ENCODE results near the gene PAM16. TPM values are rescaled to one million over a fixed set of nuclear protein-coding genes. Genes with fewer than 3 reads are reported as not detected.
A peak's percentile ranks its signal among the peaks of the same experiment; 100 is the strongest.

The PAM16 gene
- total RNA-seq, 5 donors from 2014 or later (not counting 1 experiment from before 2014, with no cell fraction given), result 41.2 to 53.7 (median 47.4) TPM

DNA sequence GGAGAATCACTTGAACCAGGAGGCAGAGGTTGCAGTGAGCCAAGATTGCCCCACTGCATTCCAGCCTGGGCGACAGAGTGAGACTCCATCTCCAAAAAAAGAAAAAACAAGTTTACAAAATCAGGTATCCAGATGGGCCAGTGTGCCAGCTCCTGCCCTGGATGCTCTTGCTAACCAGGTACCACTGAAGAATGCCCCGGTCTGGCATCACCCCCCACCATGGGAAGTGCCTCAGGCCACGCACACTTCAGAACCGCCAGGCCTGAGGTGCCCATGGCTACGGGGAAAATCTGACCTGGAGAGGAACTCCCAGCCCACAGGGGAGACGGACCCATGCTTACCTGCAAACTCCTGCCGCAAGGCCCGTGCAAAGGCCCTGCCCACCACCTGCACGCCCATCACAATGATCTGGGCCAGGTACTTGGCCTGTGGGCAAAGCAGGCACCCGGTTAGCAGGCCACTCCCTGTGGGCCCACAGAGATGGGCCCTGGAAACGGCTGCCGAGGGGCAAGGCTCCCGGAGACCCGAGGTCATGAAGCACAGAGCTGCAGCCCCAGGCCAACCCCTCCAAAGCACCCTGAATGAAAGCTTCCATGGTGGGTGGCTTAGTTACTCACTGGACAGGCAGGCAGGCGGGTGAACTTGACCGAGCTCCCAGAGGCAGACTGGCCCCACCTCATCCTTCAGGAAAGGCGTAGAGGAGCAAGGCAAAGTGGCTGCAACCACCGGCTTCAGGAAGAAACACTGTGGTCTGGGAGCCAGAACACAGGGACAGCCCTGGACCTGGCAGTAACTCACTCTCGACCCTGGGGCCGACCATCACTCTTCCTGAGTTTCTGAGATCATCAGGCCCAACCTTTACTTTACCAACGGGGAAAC is 8.0 kb downstream of the PAM16 start:
- Histone ChIP-seq H3K27ac (ENCODE audit: low read length) (peak overlapping the region; percentile 29), H3K27me3 (replicated peaks in 1 of 2; ENCODE audit: control insufficient read depth in 2 of 2, extremely low read depth in 1 of 2, insufficient read depth in 2 of 2, low read length in 1 of 2) (no peaks in the 10 kb centered on the region), H3K4me3 (ENCODE audit: control insufficient read depth in 1 of 2, extremely low read depth in 1 of 2, low read length in 1 of 2) (no peak overlapping the region), H3K36me3 (ENCODE audit: control insufficient read depth in 2 of 2, extremely low read depth in 1 of 2, insufficient read depth in 1 of 2, low read length in 1 of 2) (peaks cover 19 to 32% of the 10 kb centered on the region in 2 donors), H3K4me1 (ENCODE audit: control insufficient read depth in 1 of 2, extremely low read depth in 1 of 2, insufficient read depth in 2 of 2, low read length in 2 of 2) (peaks cover 0 to 16% of the 10 kb centered on the region in 2 experiments), H3K9me3 (no peaks in the 10 kb centered on the region)
- WGBS (ENCODE audit: insufficient coverage), result 98% methylated on average over 19 of the region's 21 CpGs
- H3K9me3 Mint-ChIP-seq, result no peaks in the 10 kb centered on the region
- ATAC-seq (replicated peaks in 1 of 4) (no peak), DNase-seq (no peak)
- H3K27me3 Mint-ChIP-seq, result no peaks in the 10 kb centered on the region
- no peak overlapping the region for H3K4me3 Mint-ChIP-seq
- CTCF ChIA-PET, result no interaction called here
- no peak overlapping the region for H3K27ac Mint-ChIP-seq
- POLR2A ChIA-PET, result no interaction called here
- H3K36me3 Mint-ChIP-seq, result no peaks in the 10 kb centered on the region
- peaks cover 5 to 30% (median 25%) of the 10 kb centered on the region in 3 donors for H3K4me1 Mint-ChIP-seq

- H3K9me3 ChIP-seq, result no peaks in the 10 kb centered on the region
- Mint-ChIP-seq H3K27me3 (no peaks in the 10 kb centered on the region), H3K9me3 (no peaks in the 10 kb centered on the region), H3K4me3 (no peak overlapping the region), H3K36me3 (no peaks in the 10 kb centered on the region), H3K27ac (no peak overlapping the region), H3K4me1 (peaks cover 0 to 19% (median 15%) of the 10 kb centered on the region in 3 donors)
- peaks cover 19 to 30% of the 10 kb centered on the region in 2 donors for H3K36me3 ChIP-seq (ENCODE audit: control insufficient read depth in 2 of 2, extremely low read depth in 1 of 2, insufficient read depth in 1 of 2, low read length in 1 of 2)
- DNase-seq, result no peak
- H3K27me3 ChIP-seq (replicated peaks in 1 of 2; ENCODE audit: control insufficient read depth in 2 of 2, extremely low read depth in 1 of 2, insufficient read depth in 2 of 2, low read length in 1 of 2), result no peaks in the 10 kb centered on the region
- 94% methylated on average over 12 of the region's 13 CpGs for WGBS (ENCODE audit: insufficient coverage)
- ChIA-PET CTCF (interaction anchor here (0.6 kb wide), 2 partner anchors 15 to 343 kb away, joined by 3 to 7 read pairs; no protein-coding TSS in a partner anchor), POLR2A (no interaction called here)
- no peak for ATAC-seq (replicated peaks in 1 of 4)
- H3K27ac ChIP-seq (ENCODE audit: low read length), result no peak overlapping the region
- H3K4me3 ChIP-seq (ENCODE audit: control insufficient read depth in 1 of 2, extremely low read depth in 1 of 2, low read length in 1 of 2), result no peak overlapping the region
- H3K4me1 ChIP-seq (ENCODE audit: control insufficient read depth in 1 of 2, extremely low read depth in 1 of 2, insufficient read depth in 2 of 2, low read length in 2 of 2), result peaks cover 0 to 10% of the 10 kb centered on the region in 2 experiments
These were observed 9.9 kb downstream of the PAM16 start for GRCh38 chr16:4341250-4341649.

- no peaks in the 10 kb centered on the region for H3K36me3 Mint-ChIP-seq
- no peaks in the 10 kb centered on the region for H3K9me3 ChIP-seq
- no peak overlapping the region for H3K4me3 Mint-ChIP-seq
- H3K27ac ChIP-seq (ENCODE audit: low read length), result no peak overlapping the region
- POLR2A ChIA-PET, result no interaction called here
- no peak overlapping the region for H3K4me3 ChIP-seq (ENCODE audit: control insufficient read depth in 1 of 2, extremely low read depth in 1 of 2, low read length in 1 of 2)
- H3K36me3 ChIP-seq (ENCODE audit: control insufficient read depth in 2 of 2, extremely low read depth in 1 of 2, insufficient read depth in 1 of 2, low read length in 1 of 2), result peaks cover 19 to 30% of the 10 kb centered on the region in 2 donors
- H3K4me1 Mint-ChIP-seq, result peaks cover 0 to 13% (median 10%) of the 10 kb centered on the region in 3 donors
- no peaks in the 10 kb centered on the region for H3K27me3 ChIP-seq (replicated peaks in 1 of 2; ENCODE audit: control insufficient read depth in 2 of 2, extremely low read depth in 1 of 2, insufficient read depth in 2 of 2, low read length in 1 of 2)
- DNase-seq (no peak), ATAC-seq (replicated peaks in 1 of 4) (no peak)
- WGBS (ENCODE audit: insufficient coverage), result 88% methylated on average over 5 of the region's 6 CpGs
- no peak overlapping the region for H3K27ac Mint-ChIP-seq
- peaks cover 0 to 10% of the 10 kb centered on the region in 2 experiments for H3K4me1 ChIP-seq (ENCODE audit: control insufficient read depth in 1 of 2, extremely low read depth in 1 of 2, insufficient read depth in 2 of 2, low read length in 2 of 2)
- no peaks in the 10 kb centered on the region for H3K9me3 Mint-ChIP-seq
- CTCF ChIA-PET, result interaction anchor here in 1 of 2 donors (0.5 kb wide), 1 partner anchor 28 kb away, joined by 5 read pairs; no protein-coding TSS in a partner anchor
- H3K27me3 Mint-ChIP-seq, result no peaks in the 10 kb centered on the region
These were observed 10.7 kb downstream of the PAM16 start for GRCh38 chr16:4340443-4340842.

DNA sequence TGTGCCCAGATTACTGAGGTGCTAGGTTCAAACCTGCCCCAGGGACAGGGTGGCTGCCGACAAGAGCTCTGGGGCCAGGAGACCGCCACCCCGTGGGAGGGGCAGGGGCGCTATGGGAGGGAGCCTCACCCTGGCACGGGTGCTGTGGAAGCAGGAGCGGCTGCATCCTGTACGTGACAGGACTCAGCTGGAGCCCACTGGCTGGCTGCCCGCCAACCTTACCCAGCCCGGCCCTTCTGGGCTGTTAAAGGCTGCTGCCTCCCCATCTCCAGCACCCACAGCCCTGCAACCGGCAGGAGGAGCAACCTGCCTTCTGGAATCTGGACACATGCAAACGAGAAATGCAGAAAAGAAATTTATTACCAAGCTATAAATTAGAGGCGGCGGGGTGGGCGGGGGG is 11.2 kb downstream of the PAM16 start:
- H3K4me3 ChIP-seq (ENCODE audit: control insufficient read depth in 1 of 2, extremely low read depth in 1 of 2, low read length in 1 of 2), result no peak overlapping the region
- Mint-ChIP-seq H3K36me3 (no peaks in the 10 kb centered on the region), H3K4me1 (peaks cover 0 to 9% (median 7%) of the 10 kb centered on the region in 3 donors), H3K4me3 (no peak overlapping the region), H3K27me3 (no peaks in the 10 kb centered on the region), H3K9me3 (no peaks in the 10 kb centered on the region), H3K27ac (no peak overlapping the region)
- ChIA-PET CTCF (interaction anchor here in 1 of 2 donors (0.6 kb wide), 1 partner anchor 53 kb away, joined by 4 read pairs; no protein-coding TSS in a partner anchor), POLR2A (interaction anchor here (0.6 kb wide), 4 partner anchors 49 to 209 kb away, joined by 3 to 6 read pairs (median 4); no protein-coding TSS in a partner anchor)
- H3K27me3 ChIP-seq (replicated peaks in 1 of 2; ENCODE audit: control insufficient read depth in 2 of 2, extremely low read depth in 1 of 2, insufficient read depth in 2 of 2, low read length in 1 of 2), result no peaks in the 10 kb centered on the region
- no peak for ATAC-seq (replicated peaks in 1 of 4)
- 77% methylated on average over 14 of the region's 14 CpGs for WGBS (ENCODE audit: insufficient coverage)
- no peaks in the 10 kb centered on the region for H3K9me3 ChIP-seq
- no peak overlapping the region for H3K27ac ChIP-seq (ENCODE audit: low read length)
- DNase-seq, result no peak
- H3K36me3 ChIP-seq (ENCODE audit: control insufficient read depth in 2 of 2, extremely low read depth in 1 of 2, insufficient read depth in 1 of 2, low read length in 1 of 2), result peaks cover 19 to 30% of the 10 kb centered on the region in 2 donors
- peaks cover 0 to 13% of the 10 kb centered on the region in 2 experiments for H3K4me1 ChIP-seq (ENCODE audit: control insufficient read depth in 1 of 2, extremely low read depth in 1 of 2, insufficient read depth in 2 of 2, low read length in 2 of 2)

DNA sequence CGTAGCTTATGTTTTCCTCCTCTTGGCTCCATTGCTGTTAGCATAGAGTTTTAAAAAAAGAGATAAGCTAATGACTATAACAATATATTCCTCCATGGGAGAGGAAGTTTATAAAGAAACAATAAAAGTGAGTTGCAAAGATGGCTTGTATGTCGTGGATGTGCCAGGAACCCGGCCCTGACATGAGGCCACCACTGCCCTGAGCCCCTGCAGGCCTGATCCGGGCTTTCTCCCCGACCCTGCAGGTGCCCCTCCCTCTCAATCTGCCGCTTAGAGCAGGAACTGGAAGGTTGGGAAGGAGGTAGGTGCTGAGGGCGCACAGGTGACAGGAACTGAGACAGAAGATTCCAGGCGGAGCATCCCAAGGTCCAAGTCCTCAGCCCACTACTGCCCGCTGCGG is 11.7 kb downstream of the PAM16 start:
- H3K4me3 Mint-ChIP-seq, result no peak overlapping the region
- Histone ChIP-seq H3K36me3 (ENCODE audit: control insufficient read depth in 2 of 2, extremely low read depth in 1 of 2, insufficient read depth in 1 of 2, low read length in 1 of 2) (peaks cover 19 to 30% of the 10 kb centered on the region in 2 donors), H3K27ac (ENCODE audit: low read length) (no peak overlapping the region), H3K4me3 (ENCODE audit: control insufficient read depth in 1 of 2, extremely low read depth in 1 of 2, low read length in 1 of 2) (no peak overlapping the region), H3K27me3 (replicated peaks in 1 of 2; ENCODE audit: control insufficient read depth in 2 of 2, extremely low read depth in 1 of 2, insufficient read depth in 2 of 2, low read length in 1 of 2) (no peaks in the 10 kb centered on the region), H3K4me1 (ENCODE audit: control insufficient read depth in 1 of 2, extremely low read depth in 1 of 2, insufficient read depth in 2 of 2, low read length in 2 of 2) (peaks cover 0 to 13% of the 10 kb centered on the region in 2 experiments), H3K9me3 (no peaks in the 10 kb centered on the region)
- no peaks in the 10 kb centered on the region for H3K27me3 Mint-ChIP-seq
- 96% methylated on average over 5 of the region's 10 CpGs for WGBS (ENCODE audit: insufficient coverage)
- peaks cover 0 to 7% (median 5%) of the 10 kb centered on the region in 3 donors for H3K4me1 Mint-ChIP-seq
- H3K36me3 Mint-ChIP-seq, result no peaks in the 10 kb centered on the region
- CTCF ChIA-PET, result interaction anchor here in 1 of 2 donors (0.6 kb wide), 1 partner anchor 52 kb away, joined by 4 read pairs; no protein-coding TSS in a partner anchor
- no peaks in the 10 kb centered on the region for H3K9me3 Mint-ChIP-seq
- POLR2A ChIA-PET, result interaction anchor here (0.6 kb wide), 4 partner anchors 48 to 209 kb away, joined by 3 to 6 read pairs (median 4); no protein-coding TSS in a partner anchor
- no peak overlapping the region for H3K27ac Mint-ChIP-seq
- no peak for ATAC-seq (replicated peaks in 1 of 4)
- DNase-seq, result no peak

DNA sequence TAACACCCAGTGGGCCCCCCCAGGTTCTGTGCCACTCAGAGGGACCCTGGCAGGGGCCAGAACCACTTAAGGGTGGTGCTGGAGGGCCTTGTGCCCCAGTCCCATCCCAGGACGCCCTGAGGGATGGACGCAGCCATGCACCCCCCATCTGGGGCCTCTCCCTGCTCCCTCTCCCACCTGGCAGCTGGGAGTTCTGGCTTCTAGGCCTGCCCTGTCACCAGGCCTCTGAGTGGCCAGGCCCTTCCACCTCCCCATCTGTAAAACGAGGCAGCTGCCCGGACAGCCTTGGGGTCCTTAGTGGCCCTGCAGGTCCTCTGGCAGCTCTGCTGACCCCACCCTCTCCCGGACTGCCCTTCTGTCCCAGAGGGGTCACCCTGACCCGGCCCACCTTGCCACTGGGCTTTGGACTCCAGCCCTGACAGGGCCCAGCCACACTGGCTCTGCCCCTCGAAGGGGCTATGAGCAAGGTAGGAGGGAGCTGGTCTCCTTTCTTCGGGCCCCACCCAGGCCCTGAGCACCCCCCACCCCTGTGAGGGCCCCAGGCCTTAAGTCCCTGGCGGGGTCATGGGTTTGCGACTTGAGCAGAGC is 12.3 kb downstream of the PAM16 start:
- H3K27ac ChIP-seq (ENCODE audit: low read length), result no peak overlapping the region
- Mint-ChIP-seq H3K27ac (no peak overlapping the region), H3K4me3 (no peak overlapping the region), H3K4me1 (peaks cover 0 to 5% (median 4%) of the 10 kb centered on the region in 3 donors), H3K27me3 (no peaks in the 10 kb centered on the region), H3K9me3 (no peaks in the 10 kb centered on the region), H3K36me3 (no peaks in the 10 kb centered on the region)
- peaks cover 19 to 30% of the 10 kb centered on the region in 2 donors for H3K36me3 ChIP-seq (ENCODE audit: control insufficient read depth in 2 of 2, extremely low read depth in 1 of 2, insufficient read depth in 1 of 2, low read length in 1 of 2)
- DNase-seq, result no peak
- no peaks in the 10 kb centered on the region for H3K27me3 ChIP-seq (replicated peaks in 1 of 2; ENCODE audit: control insufficient read depth in 2 of 2, extremely low read depth in 1 of 2, insufficient read depth in 2 of 2, low read length in 1 of 2)
- ChIA-PET POLR2A (no interaction called here), CTCF (no interaction called here)
- no peak for ATAC-seq (replicated peaks in 1 of 4)
- H3K4me3 ChIP-seq (ENCODE audit: control insufficient read depth in 1 of 2, extremely low read depth in 1 of 2, low read length in 1 of 2), result no peak overlapping the region
- H3K9me3 ChIP-seq, result no peaks in the 10 kb centered on the region
- 86% methylated on average over 7 of the region's 10 CpGs for WGBS (ENCODE audit: insufficient coverage)
- peaks cover 0 to 11% of the 10 kb centered on the region in 2 experiments for H3K4me1 ChIP-seq (ENCODE audit: control insufficient read depth in 1 of 2, extremely low read depth in 1 of 2, insufficient read depth in 2 of 2, low read length in 2 of 2)

Measured in T-cell (primary cell).